ENCODE results near the gene TYROBP. TPM values are rescaled to one million over a fixed set of nuclear protein-coding genes. Genes with fewer than 3 reads are reported as not detected.

TYROBP gene
- total and polyA plus RNA-seq, 2 of the 8 experiments (the other 6 are each of a cell fraction or from before 2014, with no cell fraction given), result 0.18 TPM; not detected in 1

GRCh38 chr19:35911790-35912189 is 3.7 kb upstream of the TYROBP start:
- Histone ChIP-seq H3K4me1 (replicated peaks in 1 of 4; ENCODE audit: control insufficient read depth in 3 of 4, insufficient read depth in 4 of 4, low read length in 3 of 4) (peaks cover 0 to 17% (median 7%) of the 10 kb centered on the region in 4 experiments; a peak in 4 of 7 replicates), H3K23me2 (ENCODE audit: low read depth, low read length) (no peaks in the 10 kb centered on the region), H3K27ac (ENCODE audit: low read depth, low read length) (no peak overlapping the region), H3K23ac (ENCODE audit: insufficient read length) (no peak overlapping the region), H3K4me3 (ENCODE audit: extremely low read depth in 1 of 4, insufficient read depth in 2 of 4, low read depth in 3 of 4, low read length in 4 of 4) (no peak overlapping the region), H2AK5ac (ENCODE audit: low read depth, low read length) (no peak overlapping the region), H2BK15ac (ENCODE audit: low read length) (no peak overlapping the region), H4K8ac (ENCODE audit: extremely low read depth, insufficient read depth, low read length) (no peak overlapping the region), H2BK120ac (replicated peaks; ENCODE audit: low read depth, low read length) (no peak overlapping the region), H3K79me1 (ENCODE audit: low read depth, low read length) (no peaks in the 10 kb centered on the region), H4K91ac (replicated peaks; ENCODE audit: insufficient read length, low read length) (no peak overlapping the region), H2AFZ (ENCODE audit: low read length) (no peak overlapping the region), H3K36me3 (ENCODE audit: control insufficient read depth in 2 of 4, insufficient read depth in 4 of 4, low read length in 3 of 4) (no peaks in the 10 kb centered on the region), H2BK20ac (ENCODE audit: low read length) (no peak overlapping the region), H2BK5ac (ENCODE audit: low read depth, low read length) (no peak overlapping the region), H3K18ac (ENCODE audit: extremely low read depth, low read length) (no peak overlapping the region), H4K5ac (ENCODE audit: insufficient read length, low read depth, low read length) (no peak overlapping the region), H3K79me2 (ENCODE audit: control insufficient read depth in 1 of 2, insufficient read depth in 2 of 2, low read length in 2 of 2) (no peaks in the 10 kb centered on the region), H3K27me3 (replicated peaks in 1 of 4; ENCODE audit: control insufficient read depth in 3 of 4, extremely low read depth in 1 of 4, insufficient read depth in 3 of 4, low read length in 3 of 4) (no peaks in the 10 kb centered on the region), H4K20me1 (replicated peaks in 1 of 2; ENCODE audit: control insufficient read depth in 1 of 2, insufficient read depth in 2 of 2, low read length in 2 of 2) (no peaks in the 10 kb centered on the region), H3K14ac (ENCODE audit: insufficient read length) (no peak overlapping the region), H3K56ac (replicated peaks; ENCODE audit: insufficient read length, low read depth, low read length) (no peak overlapping the region), H3K9me3 (ENCODE audit: insufficient read depth in 2 of 2, low read depth in 1 of 2, low read length in 1 of 2) (no peaks in the 10 kb centered on the region), H3K4ac (replicated peaks; ENCODE audit: insufficient read length, low read depth, low read length) (no peak overlapping the region), H2BK12ac (ENCODE audit: low read depth, low read length) (no peak overlapping the region), H3K4me2 (ENCODE audit: insufficient read depth in 1 of 2, low read depth in 2 of 2, low read length in 2 of 2) (no peak overlapping the region), H3K9ac (replicated peaks in 1 of 4; ENCODE audit: extremely low read depth in 1 of 4, low read depth in 3 of 4, low read length in 3 of 4) (no peak overlapping the region)
- ChIA-PET CTCF (ENCODE audit: partially characterized antibody) (interaction anchor here (0.6 to 2.0 kb wide), 10 partner anchors 10 to 142 kb away, joined by 3 to 11 read pairs (median 4); partner anchors contain the start of gene THAP8), POLR2A (ENCODE audit: partially characterized antibody) (no interaction called here)
- DNase-seq (ENCODE audit: low read depth in 1 of 2, low spot score in 2 of 2) (no peak), FAIRE-seq (no peak)
- 88% methylated on average over 5 of the region's 5 CpGs; no CpG with 5 or more reads in 1 of the 2 experiments for WGBS, 2 experiments (ENCODE audit: extremely low coverage in 1 of 2, insufficient coverage in 1 of 2, insufficient read length in 1 of 2, insufficient replicate concordance in 2 of 2, low coverage in 1 of 2, low lambda C conversion rate in 2 of 2, missing lambda C conversion rate in 1 of 2)
- TF ChIP-seq SRF (IDR thresholded peaks at IDR 0.05; ENCODE audit: low read depth, low read length) (no peak), HDAC6 (IDR thresholded peaks at IDR 0.05; ENCODE audit: low read depth, low read length) (no peak), KDM5A (IDR thresholded peaks at IDR 0.05; ENCODE audit: low read length) (no peak), SP4 (IDR thresholded peaks at IDR 0.05; ENCODE audit: low read length) (no peak), E2F6 (IDR thresholded peaks at IDR 0.05) (no peak), POLR2AphosphoS5 (IDR thresholded peaks at IDR 0.05; ENCODE audit: low read depth, low read length) (no peak), TCF12 (IDR thresholded peaks at IDR 0.05; ENCODE audit: low read depth, low read length) (no peak), GABPA (IDR thresholded peaks at IDR 0.05; ENCODE audit: borderline replicate concordance, insufficient read depth, low read length) (no peak), NANOG (IDR thresholded peaks at IDR 0.05; ENCODE audit: insufficient read depth, low read depth, low read length, poor library complexity, severe bottlenecking) (no peak), BCL11A (IDR thresholded peaks at IDR 0.05; ENCODE audit: low read depth in 2 of 2, low read length in 2 of 2) (no peak), RBBP5 (IDR thresholded peaks at IDR 0.05; ENCODE audit: borderline replicate concordance, low read depth, low read length) (no peak), EP300 (IDR thresholded peaks at IDR 0.05; ENCODE audit: borderline replicate concordance in 1 of 2, low read depth in 2 of 2, low read length in 2 of 2) (no peak), ASH2L (IDR thresholded peaks at IDR 0.05; ENCODE audit: low read length) (no peak), ZNF274 (IDR thresholded peaks at IDR 0.05; ENCODE audit: borderline replicate concordance, extremely low read depth, low read length) (no peak)

Measured in H1 (cell line).